Measurements from ENCODE around the gene RASSF3.

GRCh38 chr12:64600164-64600561 lies 10.1 kb upstream of the RASSF3 start:
- TF ChIP-seq CTCF (optimal IDR thresholded peaks at IDR 0.05 in 1 of 3, IDR thresholded peaks at IDR 0.05 in 1 of 3, conservative IDR thresholded peaks at IDR 0.05 in 1 of 3; ENCODE audit: extremely low read depth in 1 of 3, insufficient read depth in 2 of 3, low read length in 3 of 3) (no peak), EZH2 (IDR thresholded peaks at IDR 0.05; ENCODE audit: low read length) (no peak)

Measured in keratinocyte (primary cell).